HG03139 (cell line): ENCODE results near the gene PSD2.

Experiments used
- ATAC-seq: cut with Tn5 transposase; IDR thresholded peaks from one replicate; pipeline ENCODE4 v1.9.1; 2021; ENCODE audit not compliant: unreplicated experiment

PSD2 gene

GRCh38 chr5:139872851-139873794, 77.5 kb downstream of the PSD2 start:
- no peak for ATAC-seq

DNA sequence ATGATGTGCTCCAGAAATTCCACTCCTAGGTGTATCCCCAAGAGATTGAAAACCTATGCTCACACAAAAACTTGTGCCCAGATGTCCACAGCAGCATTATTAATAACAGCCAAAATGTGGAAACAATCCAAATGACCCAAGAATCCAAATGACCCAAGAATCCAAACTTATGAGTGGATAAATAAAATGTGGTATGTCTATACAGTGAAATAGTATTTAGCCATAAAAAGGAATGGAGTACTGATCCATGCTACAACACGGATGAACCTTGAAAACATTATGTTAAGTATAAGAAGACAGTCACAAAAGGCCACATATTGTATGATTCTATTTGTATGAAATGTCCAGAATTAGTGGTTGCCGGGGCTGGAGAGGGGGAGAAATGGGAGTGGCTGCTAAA, 80.3 kb downstream of the PSD2 start:
- no peak for ATAC-seq

- no peak for ATAC-seq
Measured at GRCh38 chr5:139877129-139877597, 81.6 kb downstream of the PSD2 start.

GRCh38 chr5:139878093-139878492, 82.5 kb downstream of the PSD2 start:
- no peak for ATAC-seq

GRCh38 chr5:139880416-139881142, 85.0 kb downstream of the PSD2 start:
- ATAC-seq, result no peak

DNA sequence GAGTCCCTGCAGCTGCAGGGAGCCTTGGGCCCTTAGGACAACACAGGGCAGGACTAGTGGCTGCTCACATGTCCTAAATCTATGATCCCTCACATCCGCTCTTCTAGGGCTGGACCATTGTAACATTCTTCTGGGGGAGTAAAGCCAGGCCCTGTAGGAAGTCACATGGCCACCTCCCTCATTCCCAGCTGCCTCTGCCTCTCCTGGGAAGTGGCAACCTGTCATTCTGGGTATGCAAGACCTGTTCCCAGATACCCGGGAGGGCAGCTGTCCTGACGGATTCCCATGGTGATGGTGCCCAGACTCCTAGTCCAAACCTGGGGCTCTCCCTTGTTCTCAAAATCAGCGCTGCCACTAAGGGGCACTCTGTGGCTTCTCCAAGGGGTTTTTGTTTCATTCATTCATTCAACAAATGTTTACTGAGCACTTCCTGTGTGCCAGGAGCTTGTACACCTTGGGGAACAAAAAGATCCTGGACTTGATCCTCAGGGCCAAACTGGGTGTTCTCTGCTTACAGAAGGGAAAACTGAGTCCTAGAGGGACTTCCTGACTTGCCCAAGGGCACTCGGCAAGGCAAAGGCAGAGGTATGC, 85.6 kb downstream of the PSD2 start:
- ATAC-seq, result no peak

DNA sequence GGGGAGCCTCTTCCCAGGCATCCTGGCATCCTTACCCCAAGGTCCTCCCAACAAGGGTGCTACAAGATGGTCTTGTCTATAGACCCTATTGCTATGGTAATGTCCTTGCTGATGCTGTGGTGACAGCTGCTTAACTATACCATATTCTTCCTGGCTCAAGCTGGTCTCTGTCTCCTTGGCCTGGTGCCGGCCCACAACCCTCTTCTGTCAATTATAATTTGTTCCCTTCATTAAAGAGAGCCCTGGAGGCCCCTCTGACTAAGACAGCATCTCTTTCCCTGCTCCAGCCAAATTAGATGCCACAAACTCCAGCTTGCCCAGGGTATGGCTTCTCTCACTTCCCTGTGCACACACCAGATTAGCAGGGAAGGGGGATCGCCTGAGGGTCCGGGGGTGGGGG, 86.7 kb downstream of the PSD2 start:
- ATAC-seq, result no peak

DNA sequence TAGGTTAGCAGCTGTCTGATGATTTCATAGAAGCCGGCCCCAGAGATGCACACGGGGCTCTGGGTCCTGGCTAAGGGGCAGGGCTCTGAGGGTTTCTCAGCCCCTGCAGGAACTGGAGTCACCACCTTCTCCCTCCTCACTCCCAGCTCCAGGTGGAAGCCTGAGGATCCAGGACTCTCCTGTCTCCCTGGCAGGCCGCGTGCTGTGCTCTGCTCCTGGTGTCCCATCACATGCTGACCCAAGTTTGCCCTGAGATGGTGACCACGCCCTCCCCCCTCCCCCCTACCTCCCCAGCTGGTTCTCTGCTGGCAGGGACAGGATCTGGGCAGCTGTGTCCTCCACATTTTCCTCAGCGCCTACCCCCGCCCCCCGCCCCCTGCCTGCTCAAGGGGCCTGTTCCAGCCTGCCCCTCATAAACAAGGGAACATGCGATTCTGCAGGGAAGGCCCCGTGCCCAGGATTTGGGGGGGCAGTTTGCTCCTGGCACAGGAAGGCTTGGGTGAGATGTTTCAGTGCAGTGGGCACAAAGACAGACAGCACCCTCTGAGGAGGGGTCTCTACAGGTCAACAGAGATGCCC, 87.4 kb downstream of the PSD2 start:
- ATAC-seq, result no peak

DNA sequence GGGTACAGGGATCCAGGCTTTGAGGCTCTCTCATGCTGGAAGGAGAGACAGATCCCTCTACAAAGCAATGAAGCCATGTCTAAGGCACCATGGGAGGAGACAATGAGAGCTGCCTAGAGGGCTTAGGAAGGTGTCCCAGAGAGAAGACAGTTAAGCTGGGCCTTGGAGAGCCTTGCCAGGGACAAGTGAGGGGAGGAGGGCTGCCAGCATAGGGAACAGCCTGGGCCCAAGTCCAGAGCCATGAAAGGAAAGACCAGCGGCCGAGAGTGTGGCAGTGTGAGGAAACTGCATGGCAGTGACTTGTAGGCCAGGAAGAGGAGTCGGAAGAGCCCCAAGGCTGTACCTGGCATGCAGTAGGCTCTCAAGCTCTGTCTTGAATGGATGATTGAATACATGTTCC, 88.5 kb downstream of the PSD2 start:
- no peak for ATAC-seq

DNA sequence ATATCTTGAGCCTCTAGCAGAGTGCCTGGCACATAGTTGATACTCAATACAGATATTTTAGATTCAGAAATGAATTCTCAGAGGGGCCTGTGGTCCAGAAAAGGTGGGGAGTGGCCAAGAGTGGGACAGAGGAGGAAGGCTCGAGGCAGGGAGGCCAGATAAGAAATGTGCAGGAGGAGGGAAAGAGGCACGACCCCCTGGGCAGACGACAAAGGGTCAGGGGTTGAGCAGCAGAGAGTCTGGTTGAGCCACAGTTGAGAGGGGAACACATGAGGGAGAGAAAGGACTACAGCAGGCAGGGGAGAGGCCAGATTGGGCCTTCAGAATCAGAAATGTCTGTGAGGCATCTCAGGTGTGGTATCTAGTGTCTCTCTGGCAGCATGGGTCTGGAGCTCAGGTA, 89.1 kb downstream of the PSD2 start:
- ATAC-seq, result no peak

- ATAC-seq, result no peak
Measured at GRCh38 chr5:139885172-139885856, 89.7 kb downstream of the PSD2 start.

DNA sequence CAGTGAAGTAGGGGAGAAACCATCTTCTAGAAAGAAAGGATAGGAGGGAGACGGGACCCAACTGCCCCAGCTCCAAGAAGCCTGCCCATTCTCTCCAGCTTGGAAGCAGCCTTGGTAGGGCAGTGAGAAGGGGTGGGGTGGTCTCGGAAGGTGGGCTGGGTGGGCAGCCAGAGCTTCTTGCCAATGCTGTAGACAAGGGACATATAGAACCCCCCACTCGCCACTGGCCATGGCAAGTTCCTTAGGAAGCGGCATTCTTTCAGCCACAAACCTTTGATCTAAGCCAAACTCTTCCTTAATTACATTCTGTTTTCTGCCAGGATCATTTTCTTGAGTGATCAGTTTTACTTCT, 90.2 kb downstream of the PSD2 start:
- no peak for ATAC-seq

- ATAC-seq, result no peak
Measured at GRCh38 chr5:139886213-139886612, 90.6 kb downstream of the PSD2 start.

DNA sequence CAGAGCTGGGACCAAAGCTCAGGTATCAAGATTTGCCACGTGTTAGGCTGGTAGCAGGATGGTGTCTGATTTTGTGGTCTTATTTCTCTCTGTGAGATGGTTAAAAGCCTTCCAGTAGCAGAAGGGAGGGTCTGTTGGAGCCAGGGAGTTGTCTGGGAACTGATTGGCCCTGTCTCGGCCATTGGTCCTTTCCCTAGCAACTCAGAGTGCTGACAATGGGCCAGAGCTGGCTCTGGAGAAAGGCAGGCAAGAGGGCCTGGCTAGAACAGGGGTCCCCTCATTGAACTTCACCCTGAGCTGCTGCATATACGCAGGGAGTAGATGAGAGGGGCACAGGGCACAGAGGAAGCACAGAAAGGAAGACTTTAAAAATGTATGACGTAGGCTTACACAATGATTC, 92.8 kb downstream of the PSD2 start:
- ATAC-seq, result no peak

DNA sequence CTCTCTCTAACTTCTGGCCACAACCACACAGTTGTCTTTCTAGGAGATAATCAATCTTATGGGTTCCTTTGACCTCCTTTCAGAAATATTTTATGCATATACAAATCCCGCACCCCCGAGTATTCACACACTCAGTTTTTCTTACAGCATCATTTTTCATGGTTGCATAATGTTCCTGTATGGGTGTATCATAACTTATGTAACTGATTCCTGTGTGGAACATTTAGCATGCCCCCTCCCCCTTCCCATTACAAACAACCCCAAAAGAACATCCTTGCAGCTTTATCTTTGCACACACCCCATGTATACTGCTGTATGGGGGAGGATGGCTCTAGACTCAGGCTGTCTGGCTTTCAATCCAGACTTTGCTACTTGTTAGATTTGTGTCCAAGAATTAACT, 93.8 kb downstream of the PSD2 start:
- no peak for ATAC-seq

GRCh38 chr5:139893873-139894272, 98.3 kb downstream of the PSD2 start:
- no peak for ATAC-seq
